Nucleus accumbens (tissue), 56 donors: ENCODE data around the gene ATRN.
"Not testable (repeated sequence)": the region's sequence is repeated elsewhere in the genome, so short reads cannot be mapped to it uniquely, and the experiment has no call there.

Experiments
- DNase-seq, 56 donors: peaks; one replicate each; lab custom pipeline; 2025; lab: John Stamatoyannopoulos, UW

ATRN gene

GRCh38 chr20:3560162-3560561 lies 89.3 kb downstream of the ATRN start:
- DNase-seq: no peak

- DNase-seq: no peak
These were observed 89.8 kb downstream of the ATRN start for GRCh38 chr20:3560578-3560977.

GRCh38 chr20:3563133-3563532 lies 92.3 kb downstream of the ATRN start:
- DNase-seq: no peak

- DNase-seq: peak in 2 of 56 donors; percentile 2 to 14
These were observed 92.8 kb downstream of the ATRN start for GRCh38 chr20:3563548-3564177.

GRCh38 chr20:3565851-3566250 lies 95.0 kb downstream of the ATRN start:
- DNase-seq: no peak

GRCh38 chr20:3572151-3572550 lies 101.3 kb downstream of the ATRN start:
- DNase-seq: no peak

- no peak for DNase-seq
These were observed 105.5 kb downstream of the ATRN start for GRCh38 chr20:3576363-3576762.

GRCh38 chr20:3577366-3577765 lies 106.5 kb downstream of the ATRN start:
- peak in 3 of 56 donors; percentile 2 to 8 (median 5) for DNase-seq

- no peak for DNase-seq
These were observed 109.6 kb downstream of the ATRN start for GRCh38 chr20:3580412-3580811.

- no peak for DNase-seq
These were observed 112.9 kb downstream of the ATRN start for GRCh38 chr20:3583765-3584164.

- no peak for DNase-seq
These were observed 115.3 kb downstream of the ATRN start for GRCh38 chr20:3586093-3586492.

GRCh38 chr20:3590164-3590563 lies 119.3 kb downstream of the ATRN start:
- no peak for DNase-seq

GRCh38 chr20:3592931-3593330 lies 122.1 kb downstream of the ATRN start:
- no peak for DNase-seq

- DNase-seq: no peak
These were observed 124.7 kb downstream of the ATRN start for GRCh38 chr20:3595541-3595940.

- no peak for DNase-seq
These were observed 132.3 kb downstream of the ATRN start for GRCh38 chr20:3603108-3603507.

GRCh38 chr20:3605386-3605886 lies 134.6 kb downstream of the ATRN start:
- not testable (repeated sequence) for DNase-seq

- no peak for DNase-seq
These were observed 135.2 kb downstream of the ATRN start for GRCh38 chr20:3606021-3606420.

- DNase-seq: no peak
These were observed 141.1 kb downstream of the ATRN start for GRCh38 chr20:3611901-3612300.

- no peak for DNase-seq
These were observed 142.2 kb downstream of the ATRN start for GRCh38 chr20:3612795-3613572.

GRCh38 chr20:3613821-3614440 lies 143.1 kb downstream of the ATRN start:
- no peak for DNase-seq

GRCh38 chr20:3614466-3614865 lies 143.6 kb downstream of the ATRN start:
- no peak for DNase-seq
